Gastroesophageal sphincter (tissue), 3 donors: ENCODE measurements around the gene BCAS4.

Experiments
- CTCF ChIP-seq, 4 experiments: fragments of 200-600 bp in 2 of 4; fragments of 450-650 bp in 2 of 4; sonication (generic) in 1 of 4; IDR thresholded peaks; one replicate each; pipeline ENCODE4 v1.5.1; 2017 to 2019; ENCODE audit warnings: antibody characterized with exemption in 4 of 4, mild to moderate bottlenecking in 2 of 4, moderate library complexity in 2 of 4
- EP300 ChIP-seq: sonication (generic); formaldehyde crosslinking; IDR thresholded peaks from one replicate; pipeline ENCODE4 v1.6.1; 2017; ENCODE audit warnings: antibody characterized with exemption, mild to moderate bottlenecking
- POLR2A ChIP-seq, 2 donors: fragments of 450-650 bp; IDR thresholded peaks; one replicate each; pipeline ENCODE4 v1.6.1; 2017; ENCODE audit warnings: antibody characterized with exemption in 2 of 2, mild to moderate bottlenecking in 2 of 2, moderate library complexity in 1 of 2
- POLR2AphosphoS5 ChIP-seq: sonication (generic); formaldehyde crosslinking; IDR thresholded peaks from one replicate; pipeline ENCODE4 v1.6.1; 2017; ENCODE audit warnings: antibody characterized with exemption

- TF ChIP-seq EP300 (no peak), POLR2AphosphoS5 (no peak), CTCF (IDR thresholded peaks at IDR 0.05) (no peak), POLR2A (IDR thresholded peaks at IDR 0.05) (no peak)
Observed at GRCh38 chr20:50909413-50909812, 114.6 kb downstream of the BCAS4 start.
